ENCODE data around the gene ST7L.
"Not testable (repeated sequence)": the region's sequence is repeated elsewhere in the genome, so short reads cannot be mapped to it uniquely, and the experiment has no call there.

ST7L gene

GRCh38 chr1:112486063-112486462 lies 132.9 kb downstream of the ST7L start:
- DNase-seq, result not testable (repeated sequence)

GRCh38 chr1:112478314-112478713 lies 140.6 kb downstream of the ST7L start:
- no peak for DNase-seq

- DNase-seq, result no peak
Measured at GRCh38 chr1:112477550-112477949, 141.4 kb downstream of the ST7L start.
